Lung (tissue), 12 donors: ENCODE data around the gene GLI2. TPM values are rescaled to one million over a fixed set of nuclear protein-coding genes. Genes with fewer than 3 reads are reported as not detected.

Experiments used
- ATAC-seq: fragments of 200-7000 bp; cut with Tn5 transposase; one replicate; pipeline ENCODE4 v1.9.1; 2020; ENCODE audit warnings: moderate number of reproducible peaks; ENCODE audit not compliant: insufficient read depth, low FRiP score
- DNase-seq, 3 donors: peaks; one replicate each; pipeline ENCODE4 v3.0.0-alpha.2; 2013 to 2017
- H3K27ac ChIP-seq, 2 donors: one replicate each; pipeline ENCODE4 v1.5.1; 2013; ENCODE audit warnings: mild to moderate bottlenecking in 2 of 2, moderate library complexity in 2 of 2, control low read depth in 1 of 2, inconsistent platforms in 1 of 2, low read depth in 1 of 2, low read length in 1 of 2
- H3K27me3 ChIP-seq, 3 donors: one replicate each; pipeline ENCODE4 v1.5.1; 2013; ENCODE audit warnings: low read length in 2 of 3; ENCODE audit not compliant: control insufficient read depth in 3 of 3, insufficient read depth in 3 of 3
- H3K36me3 ChIP-seq, 4 donors: one replicate each; pipeline ENCODE4 v1.5.1; 2013; ENCODE audit warnings: low read length in 4 of 4, mild to moderate bottlenecking in 1 of 4, moderate library complexity in 1 of 4; ENCODE audit not compliant: control insufficient read depth in 4 of 4, insufficient read depth in 4 of 4
- H3K4me1 ChIP-seq, 5 donors: one replicate each; pipeline ENCODE4 v1.5.1; 2013; ENCODE audit warnings: low read length in 5 of 5, mild to moderate bottlenecking in 2 of 5, moderate library complexity in 1 of 5; ENCODE audit not compliant: control insufficient read depth in 5 of 5, insufficient read depth in 5 of 5
- H3K4me3 ChIP-seq: one replicate; pipeline ENCODE4 v1.5.1; 2013; ENCODE audit warnings: mild to moderate bottlenecking, control low read depth, moderate library complexity
- H3K9ac ChIP-seq, 2 donors: one replicate each; pipeline ENCODE4 v1.5.1; 2013; ENCODE audit warnings: low read length in 2 of 2, control low read depth in 1 of 2; ENCODE audit not compliant: insufficient read depth in 1 of 2
- H3K9me3 ChIP-seq, 4 donors: one replicate each; pipeline ENCODE4 v1.5.1; 2013; ENCODE audit warnings: low read length in 3 of 4, mild to moderate bottlenecking in 1 of 4, moderate library complexity in 1 of 4; ENCODE audit not compliant: control insufficient read depth in 4 of 4, insufficient read depth in 3 of 4
- WGBS, 2 donors: extraction: QIAGEN DNeasy Blood & Tissue Kit; methylation state at CpG; one replicate each; pipeline ENCODE4 v1.1.7; 2013; 5-methylcytosine and 5-hydroxymethylcytosine counted together
- polyA plus RNA-seq, 2 donors: library from polyadenylated mRNA; stranded (reverse); fragments of 200-250 nt; gene quantifications; one replicate each; pipeline ENCODE4 v1.2.1, GENCODE V29; 2013
- total RNA-seq, 2 donors: library from RNA; depleted of rRNA in 1 of 2; stranded (reverse); fragments of >200 nt in 1 of 2; gene quantifications; one replicate each; pipeline ENCODE4 v1.2.1, GENCODE V29; 2014 to 2021
- TF ChIP-seq, protein P1 (sequence below): IDR thresholded peaks from 2 replicates; pipeline ENCODE4 v1.5.1; 2012; ENCODE audit warnings: mild to moderate bottlenecking; ENCODE audit errors: control extremely low read depth, extremely low read depth
- donor health status: control.
- donor health status: control.
- donor health status: Bipolar disorder and iron deficiency.
- donor health status: healthy.
- donor health status: DM: yes; HTN: yes; CAD: no.

Gene GLI2
- total and polyA plus RNA-seq, 4 donors, result 1.1 to 9.2 (median 3.5) TPM

DNA sequence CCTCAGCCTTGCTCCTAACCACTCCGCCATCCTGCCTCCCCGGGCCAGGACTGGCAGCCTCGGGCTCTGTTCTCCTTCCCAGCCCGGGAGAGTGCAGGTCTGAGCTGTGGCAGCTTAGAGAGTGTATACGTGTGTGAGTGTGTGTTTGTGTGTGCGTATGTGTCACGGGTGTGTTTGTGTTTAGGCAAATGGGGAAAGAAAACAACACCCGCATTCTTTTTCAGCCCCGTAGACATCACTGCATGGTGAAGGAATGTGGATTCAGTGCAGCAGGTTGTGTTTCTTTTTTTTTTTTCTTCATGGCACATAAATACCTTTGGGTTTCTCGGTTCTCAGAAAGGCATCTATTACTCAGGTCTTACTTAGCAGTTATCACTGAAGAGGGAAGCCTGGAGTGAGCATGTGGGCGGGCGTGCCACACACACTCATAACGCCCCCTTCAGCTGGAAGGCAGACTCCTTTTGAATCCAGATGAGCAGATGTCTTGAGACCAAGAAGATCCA lies 44.2 kb downstream of the GLI2 start:
- Histone ChIP-seq H3K36me3 (no peaks in the 10 kb centered on the region), H3K27ac (no peak overlapping the region), H3K4me1 (peaks cover 0 to 27% (median 18%) of the 10 kb centered on the region in 5 donors), H3K9ac (no peak overlapping the region), H3K27me3 (peaks cover 0 to 2% (median 0%) of the 10 kb centered on the region in 3 donors), H3K9me3 (no peaks in the 10 kb centered on the region), H3K4me3 (no peak overlapping the region)
- no peak for DNase-seq
- WGBS, 2 donors, result 64 to 68% methylated on average over 13 of the region's 13 CpGs
- TF ChIP-seq, protein P1, sequence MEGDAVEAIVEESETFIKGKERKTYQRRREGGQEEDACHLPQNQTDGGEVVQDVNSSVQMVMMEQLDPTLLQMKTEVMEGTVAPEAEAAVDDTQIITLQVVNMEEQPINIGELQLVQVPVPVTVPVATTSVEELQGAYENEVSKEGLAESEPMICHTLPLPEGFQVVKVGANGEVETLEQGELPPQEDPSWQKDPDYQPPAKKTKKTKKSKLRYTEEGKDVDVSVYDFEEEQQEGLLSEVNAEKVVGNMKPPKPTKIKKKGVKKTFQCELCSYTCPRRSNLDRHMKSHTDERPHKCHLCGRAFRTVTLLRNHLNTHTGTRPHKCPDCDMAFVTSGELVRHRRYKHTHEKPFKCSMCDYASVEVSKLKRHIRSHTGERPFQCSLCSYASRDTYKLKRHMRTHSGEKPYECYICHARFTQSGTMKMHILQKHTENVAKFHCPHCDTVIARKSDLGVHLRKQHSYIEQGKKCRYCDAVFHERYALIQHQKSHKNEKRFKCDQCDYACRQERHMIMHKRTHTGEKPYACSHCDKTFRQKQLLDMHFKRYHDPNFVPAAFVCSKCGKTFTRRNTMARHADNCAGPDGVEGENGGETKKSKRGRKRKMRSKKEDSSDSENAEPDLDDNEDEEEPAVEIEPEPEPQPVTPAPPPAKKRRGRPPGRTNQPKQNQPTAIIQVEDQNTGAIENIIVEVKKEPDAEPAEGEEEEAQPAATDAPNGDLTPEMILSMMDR, result no peak
- ATAC-seq, result no peak

DNA sequence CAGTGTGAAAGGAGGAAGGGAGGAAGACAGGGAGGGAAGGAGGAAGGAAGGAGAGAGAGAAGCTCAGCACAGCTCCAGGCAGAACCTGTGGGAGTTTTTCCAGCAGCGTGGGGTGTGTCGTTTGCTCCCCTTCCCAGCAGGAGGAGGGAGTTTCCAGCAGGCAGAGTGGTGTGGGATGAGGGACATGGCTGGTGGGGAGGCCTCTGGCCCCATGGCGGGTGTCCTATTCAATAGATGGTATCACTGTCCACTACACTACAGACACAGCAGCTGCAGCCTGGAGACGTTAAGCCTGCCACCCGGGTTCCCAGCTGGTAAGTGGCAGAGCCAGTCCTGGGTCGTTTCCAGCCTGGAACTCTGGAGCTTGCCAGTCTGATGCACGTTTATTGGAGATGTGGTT lies 44.7 kb downstream of the GLI2 start:
- ATAC-seq (no peak), DNase-seq (no peak)
- 52 to 56% methylated on average over 5 to 7 of the region's 7 CpGs for WGBS, 2 donors
- Histone ChIP-seq H3K4me1 (peaks cover 0 to 27% (median 18%) of the 10 kb centered on the region in 5 donors), H3K9me3 (no peaks in the 10 kb centered on the region), H3K36me3 (no peaks in the 10 kb centered on the region), H3K27me3 (peaks cover 0 to 2% (median 0%) of the 10 kb centered on the region in 3 donors), H3K9ac (no peak overlapping the region), H3K27ac (no peak overlapping the region), H3K4me3 (no peak overlapping the region)
- TF ChIP-seq, protein P1, result no peak

DNA sequence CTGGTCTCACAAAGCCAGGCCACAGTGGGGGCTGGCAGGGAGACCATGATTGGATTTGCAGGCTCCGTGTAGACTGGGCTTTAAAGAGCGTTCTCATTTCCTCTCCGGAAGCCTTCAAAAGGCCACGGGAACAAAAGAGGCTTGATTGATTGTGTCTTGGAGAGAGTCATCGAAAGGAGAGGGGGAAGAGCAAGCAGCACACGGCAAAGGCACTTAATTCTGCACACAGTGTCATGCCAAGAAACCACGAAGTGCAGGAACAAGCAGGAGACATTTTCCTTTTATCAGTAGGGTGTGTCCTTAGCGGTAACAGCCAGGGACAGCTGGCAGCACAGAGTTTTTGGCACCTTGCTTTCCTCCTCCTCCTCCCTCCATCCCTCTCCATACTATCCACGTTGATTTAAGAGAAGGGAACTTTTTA lies 47.7 kb downstream of the GLI2 start:
- DNase-seq (peak; percentile 33 to 75 (median 48)), ATAC-seq (no peak)
- TF ChIP-seq, protein P1, result no peak
- Histone ChIP-seq H3K27ac (no peak overlapping the region), H3K4me3 (no peak overlapping the region), H3K36me3 (no peaks in the 10 kb centered on the region), H3K27me3 (peaks cover 0 to 2% (median 0%) of the 10 kb centered on the region in 3 donors), H3K9me3 (no peaks in the 10 kb centered on the region), H3K9ac (no peak overlapping the region), H3K4me1 (peaks cover 0 to 35% (median 15%) of the 10 kb centered on the region in 5 donors)
- 3 to 6% methylated on average over 9 of the region's 9 CpGs for WGBS, 2 donors

DNA sequence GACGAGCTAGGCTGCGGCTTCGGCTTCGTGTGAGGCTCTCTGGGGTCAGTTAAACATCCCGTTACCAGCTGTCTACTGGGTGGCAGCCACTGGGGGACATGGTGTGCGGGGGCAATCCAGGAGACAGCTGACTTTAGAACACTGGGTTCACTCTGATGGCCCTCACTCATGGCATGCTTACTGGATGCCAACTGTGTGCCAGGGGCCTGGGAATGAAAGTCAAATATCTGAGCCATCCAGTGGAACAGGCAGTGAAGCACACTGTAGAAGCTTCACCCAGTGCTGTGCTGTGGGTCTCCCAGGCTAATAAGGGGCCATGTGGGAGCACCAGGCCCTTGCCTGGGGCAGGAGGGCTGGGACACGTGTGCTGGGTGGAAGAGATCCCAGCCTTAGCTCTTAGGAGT lies 48.3 kb downstream of the GLI2 start:
- peaks cover 0 to 38% (median 15%) of the 10 kb centered on the region in 5 donors for H3K4me1 ChIP-seq
- TF ChIP-seq, protein P1, result no peak
- ATAC-seq (no peak), DNase-seq (no peak)
- H3K27me3 ChIP-seq, result peaks cover 0 to 2% (median 0%) of the 10 kb centered on the region in 3 donors
- no peaks in the 10 kb centered on the region for H3K9me3 ChIP-seq
- no peak overlapping the region for H3K9ac ChIP-seq
- H3K27ac ChIP-seq, result no peak overlapping the region
- H3K4me3 ChIP-seq, result no peak overlapping the region
- H3K36me3 ChIP-seq, result no peaks in the 10 kb centered on the region
- WGBS, 2 donors, result 69 to 87% methylated on average over 7 of the region's 7 CpGs
